Thoracic aorta (tissue), 2 donors: ENCODE measurements around the gene OR6C70. TPM values are rescaled to one million over a fixed set of nuclear protein-coding genes. Genes with fewer than 3 reads are reported as not detected.
"Not testable (repeated sequence)": the region's sequence is repeated elsewhere in the genome, so short reads cannot be mapped to it uniquely, and the experiment has no call there.

ENCODE experiments used
- ATAC-seq: fragments of 150-250 bp; one replicate; pipeline ENCODE4 v1.8.0; 2017; ENCODE audit warnings: low read depth; ENCODE audit not compliant: insufficient number of reproducible peaks, low FRiP score
- DNase-seq: peaks from one replicate; pipeline ENCODE4 v3.0.0-alpha.2; 2020; ENCODE audit warnings: low spot score
- H3K27ac ChIP-seq, 2 donors: fragments of 200-600 bp; sonication (generic); 1 replicate in 1 of 2; 2 replicates in 1 of 2; pipeline ENCODE4 v1.5.1; 2016; ENCODE audit warnings: mild to moderate bottlenecking in 2 of 2, moderate library complexity in 2 of 2
- H3K27me3 ChIP-seq: fragments of 200-600 bp; sonication (generic); replicated peaks from 2 replicates; pipeline ENCODE4 v1.6.0; 2016; ENCODE audit warnings: mild to moderate bottlenecking; ENCODE audit not compliant: insufficient read depth
- H3K36me3 ChIP-seq: fragments of 200-600 bp; sonication (generic); one replicate; pipeline ENCODE4 v1.5.1; 2016
- H3K4me1 ChIP-seq, 2 donors: fragments of 200-600 bp; sonication (generic); 1 replicate in 1 of 2; 2 replicates in 1 of 2; pipeline versions ENCODE4 v1.5.1 to v1.6.0; 2016; ENCODE audit warnings: low read depth in 2 of 2, mild to moderate bottlenecking in 1 of 2; ENCODE audit not compliant: control insufficient read depth in 1 of 2
- H3K4me3 ChIP-seq: fragments of 200-600 bp; sonication (generic); 2 replicates; pipeline ENCODE4 v1.5.1; 2016; ENCODE audit warnings: mild to moderate bottlenecking
- H3K9me3 ChIP-seq: fragments of 200-600 bp; sonication (generic); 2 replicates; pipeline ENCODE4 v1.5.1; 2016
- CTCF ChIP-seq: fragments of 200-600 bp; sonication (generic); IDR thresholded peaks from one replicate; pipeline ENCODE4 v1.5.1; 2019; ENCODE audit warnings: antibody characterized with exemption
- total RNA-seq, 2 donors: library from RNA; depleted of rRNA; stranded (reverse); fragments of >200 nt; gene quantifications; one replicate each; pipeline versions ENCODE4 v1.1.0 to v1.2.3, GENCODE V29; 2016

OR6C70 gene
- total RNA-seq, 2 donors from 2014 or later, result not detected

GRCh38 chr12:55499231-55499630, 29.3 kb upstream of the OR6C70 start:
- TF ChIP-seq CTCF, result no peak
- Histone ChIP-seq H3K36me3 (no peaks in the 10 kb centered on the region), H3K9me3 (no peaks in the 10 kb centered on the region), H3K4me3 (no peak overlapping the region), H3K4me1 (no peaks in the 10 kb centered on the region), H3K27ac (no peak overlapping the region), H3K27me3 (no peaks in the 10 kb centered on the region)
- DNase-seq, result no peak
- no peak for ATAC-seq

GRCh38 chr12:55495490-55495889, 25.6 kb upstream of the OR6C70 start:
- no peak overlapping the region for H3K4me3 ChIP-seq
- no peak overlapping the region for H3K27ac ChIP-seq
- H3K4me1 ChIP-seq, result no peaks in the 10 kb centered on the region
- no peaks in the 10 kb centered on the region for H3K9me3 ChIP-seq
- DNase-seq (no peak), ATAC-seq (no peak)
- no peaks in the 10 kb centered on the region for H3K27me3 ChIP-seq
- no peak for TF ChIP-seq CTCF
- no peaks in the 10 kb centered on the region for H3K36me3 ChIP-seq

- H3K27me3 ChIP-seq, result no peaks in the 10 kb centered on the region
- TF ChIP-seq CTCF, result no peak
- no peak for ATAC-seq
- no peaks in the 10 kb centered on the region for H3K36me3 ChIP-seq
- no peak within 1 kb of the TSS for H3K4me3 ChIP-seq
- H3K9me3 ChIP-seq, result no peaks in the 10 kb centered on the region
- no peak within 1 kb of the TSS for H3K27ac ChIP-seq
- H3K4me1 ChIP-seq, result no peaks in the 10 kb centered on the region
- DNase-seq, result no peak
Measured at GRCh38 chr12:55492078-55492477, 22.1 kb upstream of the OR6C70 start, which contains the start of gene OR6C68. Gene OR6C68, plus strand, starts transcription at chr12:55492378. Its CDS starts 0 bp downstream, at chr12:55492378.

GRCh38 chr12:55484284-55484683, 14.3 kb upstream of the OR6C70 start:
- not testable (repeated sequence) for DNase-seq

GRCh38 chr12:55479136-55479535, 9.2 kb upstream of the OR6C70 start:
- not testable (repeated sequence) for DNase-seq, H3K27ac ChIP-seq, ATAC-seq

More at GRCh38 chr12:55484284-55484683, 14.3 kb upstream of the OR6C70 start:
- H3K27ac ChIP-seq, H3K4me3 ChIP-seq, H3K27me3 ChIP-seq, ATAC-seq, H3K9me3 ChIP-seq, H3K4me1 ChIP-seq, H3K36me3 ChIP-seq: not testable (repeated sequence)

GRCh38 chr12:55472264-55472663, 2.3 kb upstream of the OR6C70 start:
- no peaks in the 10 kb centered on the region for H3K9me3 ChIP-seq
- H3K4me3 ChIP-seq, result no peak overlapping the region
- TF ChIP-seq CTCF, result no peak
- H3K27me3 ChIP-seq, result no peaks in the 10 kb centered on the region
- H3K36me3 ChIP-seq, result no peaks in the 10 kb centered on the region
- H3K27ac ChIP-seq, result no peak overlapping the region
- DNase-seq, result no peak
- no peak for ATAC-seq
- no peaks in the 10 kb centered on the region for H3K4me1 ChIP-seq

More at GRCh38 chr12:55479136-55479535, 9.2 kb upstream of the OR6C70 start:
- not testable (repeated sequence) for H3K9me3 ChIP-seq, H3K36me3 ChIP-seq, H3K4me3 ChIP-seq, H3K27me3 ChIP-seq, H3K4me1 ChIP-seq
